Activated CD4-positive, alpha-beta T cell treated with anti-CD3 and anti-CD28 coated beads for 1 hour (primary cell): ENCODE measurements around the gene RPS2.
"Not testable (repeated sequence)": the region's sequence is repeated elsewhere in the genome, so short reads cannot be mapped to it uniquely, and the experiment has no call there.

Experiments
- DNase-seq: peaks from one replicate; pipeline ENCODE4 v3.0.0-alpha.2; 2020

RPS2 gene

DNA sequence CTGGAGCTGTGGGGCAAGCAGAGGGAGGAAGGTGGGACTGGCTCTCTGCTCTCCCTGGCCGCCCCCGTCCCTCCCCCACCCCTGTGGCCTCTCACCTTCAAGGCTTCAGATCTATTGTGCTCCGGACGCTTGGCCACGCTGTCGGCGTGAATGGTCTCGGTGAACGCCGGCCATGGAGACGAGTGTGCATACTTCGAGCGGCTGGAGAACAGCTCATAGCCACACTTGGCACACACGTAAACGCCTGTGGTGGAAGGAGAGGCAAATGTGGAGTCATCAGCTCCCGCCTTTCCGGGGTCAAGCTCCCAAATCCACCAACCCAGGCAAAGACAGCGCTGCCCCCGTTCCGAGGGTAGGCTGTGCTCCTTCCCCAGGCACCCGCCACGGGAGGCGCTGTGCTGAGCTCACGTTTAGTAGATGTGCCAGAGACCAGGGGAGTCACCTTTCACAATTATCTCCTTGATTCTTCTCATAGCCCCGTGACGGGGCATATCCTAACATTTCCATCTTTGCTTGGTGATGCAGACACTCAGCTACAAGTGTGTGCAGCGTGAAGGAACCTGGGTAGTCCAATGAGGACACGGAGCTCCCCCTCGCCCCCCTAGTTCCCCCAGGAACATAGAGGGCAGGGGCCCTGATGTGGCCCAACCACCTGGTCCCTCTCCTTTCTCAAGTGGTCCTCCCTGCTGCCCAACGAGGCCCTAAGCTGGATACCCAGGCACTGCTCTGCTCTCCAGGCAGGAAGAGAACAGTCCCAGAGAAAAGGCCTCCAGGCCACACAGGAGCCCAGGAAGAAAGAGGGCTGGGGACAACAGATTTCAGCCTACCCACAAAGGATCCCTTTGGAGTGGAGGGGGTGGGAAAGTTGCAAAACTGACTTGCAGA lies 23.2 kb downstream of the RPS2 start:
- no peak for DNase-seq

- no peak for DNase-seq
Measured at GRCh38 chr16:1940273-1941161, 24.1 kb downstream of the RPS2 start.

DNA sequence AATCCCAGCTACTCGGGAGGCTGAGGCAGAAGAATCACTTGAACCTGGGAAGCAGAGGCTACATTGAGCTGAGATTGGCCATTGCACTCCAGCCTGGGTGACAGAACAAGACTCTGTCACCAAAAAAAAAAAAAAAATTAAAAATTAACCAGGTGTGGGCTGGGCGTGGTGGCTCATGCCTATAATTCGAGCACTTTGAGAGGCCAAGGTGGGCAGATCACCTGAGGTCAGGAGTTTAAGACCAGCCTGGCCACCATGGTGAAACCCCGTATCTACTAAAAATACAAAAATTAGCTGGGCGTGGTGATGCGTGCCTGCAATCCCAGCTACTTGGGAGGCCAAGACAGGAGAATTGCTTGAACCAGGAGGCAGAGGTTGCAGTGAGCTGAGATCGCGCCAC lies 24.8 kb downstream of the RPS2 start:
- not testable (repeated sequence) for DNase-seq

DNA sequence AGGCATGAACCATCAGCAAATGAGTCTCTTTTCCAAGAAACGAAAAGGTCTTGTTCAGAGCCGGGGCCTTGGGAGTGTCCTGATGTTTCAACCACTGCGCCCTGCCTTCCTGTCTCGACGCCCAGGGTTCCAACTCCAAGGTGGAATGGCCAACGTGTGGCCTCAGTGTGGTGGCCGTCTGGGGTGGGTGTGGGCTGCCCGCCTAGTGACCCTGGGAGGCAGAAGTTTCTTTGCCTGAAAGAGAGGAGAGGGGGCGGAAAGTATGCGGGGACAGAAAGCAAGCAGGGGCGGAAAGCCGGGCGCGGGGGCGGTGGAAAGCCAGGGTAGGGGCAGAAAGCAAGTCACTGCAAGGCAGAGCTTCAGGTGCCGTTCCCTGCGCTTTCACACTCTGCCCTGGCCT lies 25.7 kb downstream of the RPS2 start:
- no peak for DNase-seq

DNA sequence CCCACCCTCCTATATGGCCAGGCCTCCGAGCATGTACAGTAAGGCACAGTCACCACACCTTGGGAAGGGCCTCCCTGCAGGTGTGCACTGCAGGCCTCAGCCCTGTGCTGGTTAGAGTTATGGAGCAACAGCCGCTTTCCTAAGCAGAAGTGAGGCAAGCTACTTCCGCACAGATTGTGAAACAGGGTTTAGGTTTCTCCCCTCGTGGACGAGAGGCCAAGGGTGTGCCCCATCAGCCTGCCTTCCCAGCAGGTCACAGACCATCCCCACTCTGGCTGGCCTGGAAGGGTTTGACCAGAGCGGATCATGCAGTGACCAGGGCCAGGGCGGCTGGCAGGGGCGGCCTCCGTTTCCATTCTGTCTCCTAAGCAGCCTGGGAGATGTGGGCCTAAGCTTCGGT lies 26.3 kb downstream of the RPS2 start:
- DNase-seq: no peak

GRCh38 chr16:1936945-1937479 lies 27.6 kb downstream of the RPS2 start:
- no peak for DNase-seq

GRCh38 chr16:1933097-1933661 lies 31.4 kb downstream of the RPS2 start:
- DNase-seq: no peak

DNA sequence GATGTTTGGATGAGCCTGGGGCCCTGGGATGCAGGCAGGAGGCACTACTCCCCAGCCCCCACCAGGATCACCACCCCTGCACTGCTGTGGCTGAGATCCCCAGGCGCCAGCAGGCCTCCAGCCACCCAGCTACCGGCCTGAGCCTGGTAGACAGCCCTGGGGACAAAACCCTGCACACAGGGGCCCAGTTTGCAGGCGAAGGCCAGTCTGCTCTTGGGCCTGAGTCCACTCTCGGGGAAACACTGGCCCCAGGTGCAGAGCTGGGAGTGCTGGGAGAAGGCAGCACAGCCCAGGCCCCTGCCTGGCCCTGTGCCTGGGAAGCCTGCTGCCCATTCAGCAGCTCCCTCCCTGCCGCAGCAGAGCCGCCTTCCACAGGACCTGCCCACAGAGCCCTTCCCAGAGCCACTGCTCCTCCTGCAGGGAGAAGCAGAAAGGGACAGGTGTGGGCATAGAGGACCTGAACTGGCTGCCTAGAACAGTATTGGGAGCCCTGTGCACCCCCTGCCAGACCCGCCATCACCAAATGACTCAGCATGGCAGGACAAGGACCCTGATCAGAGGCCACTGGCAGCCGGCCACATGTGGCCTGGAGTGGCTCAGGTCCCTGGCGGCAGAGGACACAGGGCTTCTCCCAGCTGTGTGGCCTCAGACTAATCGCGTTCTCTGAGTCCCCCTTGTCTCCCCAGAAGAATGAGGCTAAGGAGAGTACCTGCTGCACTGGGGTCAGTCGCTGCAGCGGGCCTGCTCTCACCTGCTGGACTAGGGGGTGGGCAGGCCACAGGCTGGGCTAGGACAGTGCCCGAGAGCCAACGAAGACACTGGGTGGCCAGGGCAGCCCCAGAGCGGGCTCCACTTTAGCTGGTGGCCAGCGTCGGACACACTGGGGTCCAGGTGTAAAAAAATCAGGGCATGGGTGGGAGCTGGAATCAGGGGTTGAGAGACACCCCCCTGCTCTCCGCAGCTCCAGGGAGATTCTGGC lies 32.3 kb downstream of the RPS2 start:
- DNase-seq: no peak

DNA sequence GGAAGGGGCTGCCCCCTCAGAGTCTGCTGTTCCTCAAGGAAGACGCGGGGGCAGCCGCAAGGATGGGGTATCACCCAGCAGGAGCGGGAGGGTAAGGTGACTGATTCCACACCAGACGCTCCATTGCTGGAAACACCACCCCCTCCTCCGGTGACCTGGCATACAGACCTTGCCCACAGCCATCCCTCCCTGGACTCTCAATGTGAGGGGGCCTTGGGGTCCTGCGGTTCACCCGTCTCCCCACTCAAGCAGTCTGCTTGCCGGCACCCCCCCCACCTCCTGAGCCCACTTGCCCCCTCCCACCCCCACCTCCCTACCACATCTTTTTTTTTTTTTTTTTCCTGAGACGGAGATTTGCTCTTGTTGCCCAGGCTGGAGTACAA lies 34.3 kb downstream of the RPS2 start:
- no peak for DNase-seq

DNA sequence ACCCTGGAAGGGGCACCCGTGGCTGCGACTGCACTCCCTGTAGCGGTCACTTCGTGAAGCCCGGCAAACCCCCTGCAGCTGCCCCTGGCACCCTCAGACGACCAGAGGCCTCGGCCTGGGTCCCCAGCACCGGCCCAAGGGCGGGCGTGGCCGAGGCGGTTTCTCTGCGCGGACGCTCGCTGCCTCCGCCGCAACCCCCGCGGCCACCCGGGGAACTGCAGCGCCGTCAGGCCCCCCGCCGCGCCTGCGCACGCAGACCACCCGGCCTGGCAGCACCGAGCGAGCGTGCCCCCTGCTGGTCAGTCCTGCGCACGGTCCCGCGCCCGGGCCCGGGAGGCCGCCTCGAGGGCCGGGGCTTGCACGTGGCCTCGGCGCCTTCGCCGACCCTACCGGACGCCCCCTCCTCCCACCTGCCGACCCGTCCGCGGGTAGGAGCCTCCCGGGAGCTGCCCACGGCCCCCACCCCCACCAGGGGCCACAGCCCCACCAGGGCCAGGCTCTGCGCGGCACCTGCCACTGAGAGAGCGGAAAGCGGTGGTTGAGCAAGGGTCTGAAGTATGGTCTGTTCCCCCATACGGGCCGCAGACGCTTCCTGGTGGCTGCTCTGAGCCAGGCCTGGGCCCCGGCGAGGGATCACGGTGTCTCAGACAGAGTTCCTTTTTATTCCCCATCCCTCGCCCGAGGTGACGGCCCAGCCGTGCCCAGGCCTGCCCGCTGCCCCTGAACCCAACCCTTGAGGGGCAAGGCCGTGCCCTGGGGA lies 34.9 kb downstream of the RPS2 start:
- peak; percentile 91 for DNase-seq

GRCh38 chr16:1929105-1929504 lies 35.5 kb downstream of the RPS2 start:
- no peak for DNase-seq

GRCh38 chr16:1926271-1926670 lies 38.4 kb downstream of the RPS2 start:
- no peak for DNase-seq

DNA sequence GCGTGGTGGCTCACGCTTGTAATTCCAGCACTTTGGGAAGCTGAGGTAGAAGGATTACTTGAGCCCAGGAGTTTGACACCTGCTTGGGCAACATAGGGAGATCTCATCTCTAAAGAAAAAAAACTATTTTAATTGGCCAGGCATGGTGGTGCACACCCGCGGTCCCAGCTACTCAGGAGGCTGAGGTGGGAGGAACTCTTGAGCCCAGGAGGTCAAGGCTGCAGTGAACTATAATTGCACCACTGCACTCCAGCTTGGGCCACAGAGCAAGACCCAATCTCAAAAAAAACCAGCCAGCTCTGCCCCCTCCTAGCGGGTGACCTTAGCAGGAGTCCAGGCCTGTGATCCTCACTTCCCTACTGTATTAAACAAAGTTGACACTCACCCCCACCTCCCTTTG lies 40.5 kb downstream of the RPS2 start:
- no peak for DNase-seq

DNA sequence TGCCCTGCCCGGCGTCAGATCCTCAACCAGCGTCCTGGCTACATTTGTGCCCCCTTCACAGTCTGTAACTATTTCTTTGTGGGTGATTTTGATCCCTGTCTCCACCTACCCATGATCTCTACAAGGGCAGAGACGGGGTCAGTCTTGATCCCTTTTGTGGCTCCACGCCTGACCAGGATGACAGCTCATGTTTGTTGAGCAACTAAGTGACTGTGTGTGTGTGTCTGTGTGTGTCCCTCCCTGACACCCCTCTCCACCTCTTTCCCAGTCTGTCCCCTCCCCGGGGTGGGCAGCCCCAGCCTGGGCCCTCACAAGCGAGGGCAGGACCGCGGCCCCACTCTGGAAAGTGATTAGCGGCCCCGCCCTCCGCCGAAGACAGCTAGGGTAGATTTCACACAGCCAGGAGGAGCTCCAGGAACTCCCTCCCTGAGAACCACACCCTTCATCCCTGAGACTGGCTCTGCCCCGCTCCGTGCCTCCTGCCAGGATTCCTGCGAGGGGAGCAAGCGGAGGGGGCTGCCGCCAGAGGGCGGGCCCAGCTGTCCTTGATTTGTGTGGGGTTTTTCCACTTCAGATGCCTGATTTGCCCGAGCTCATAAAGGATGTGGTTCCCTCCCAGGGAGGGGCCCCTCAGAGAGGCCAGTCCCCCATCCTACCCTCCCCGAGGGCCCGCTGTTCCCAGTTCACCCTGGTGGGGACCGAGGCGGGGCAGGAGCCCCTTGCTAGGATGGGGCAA lies 41.2 kb downstream of the RPS2 start:
- DNase-seq: no peak

- no peak for DNase-seq
Measured at GRCh38 chr16:1922357-1922756, 42.3 kb downstream of the RPS2 start.

- no peak for DNase-seq
Measured at GRCh38 chr16:1920727-1921171, 43.9 kb downstream of the RPS2 start.

- not testable (repeated sequence) for DNase-seq
Measured at GRCh38 chr16:1920122-1920521, 44.5 kb downstream of the RPS2 start.

GRCh38 chr16:1919327-1919998 lies 45.2 kb downstream of the RPS2 start:
- no peak for DNase-seq

DNA sequence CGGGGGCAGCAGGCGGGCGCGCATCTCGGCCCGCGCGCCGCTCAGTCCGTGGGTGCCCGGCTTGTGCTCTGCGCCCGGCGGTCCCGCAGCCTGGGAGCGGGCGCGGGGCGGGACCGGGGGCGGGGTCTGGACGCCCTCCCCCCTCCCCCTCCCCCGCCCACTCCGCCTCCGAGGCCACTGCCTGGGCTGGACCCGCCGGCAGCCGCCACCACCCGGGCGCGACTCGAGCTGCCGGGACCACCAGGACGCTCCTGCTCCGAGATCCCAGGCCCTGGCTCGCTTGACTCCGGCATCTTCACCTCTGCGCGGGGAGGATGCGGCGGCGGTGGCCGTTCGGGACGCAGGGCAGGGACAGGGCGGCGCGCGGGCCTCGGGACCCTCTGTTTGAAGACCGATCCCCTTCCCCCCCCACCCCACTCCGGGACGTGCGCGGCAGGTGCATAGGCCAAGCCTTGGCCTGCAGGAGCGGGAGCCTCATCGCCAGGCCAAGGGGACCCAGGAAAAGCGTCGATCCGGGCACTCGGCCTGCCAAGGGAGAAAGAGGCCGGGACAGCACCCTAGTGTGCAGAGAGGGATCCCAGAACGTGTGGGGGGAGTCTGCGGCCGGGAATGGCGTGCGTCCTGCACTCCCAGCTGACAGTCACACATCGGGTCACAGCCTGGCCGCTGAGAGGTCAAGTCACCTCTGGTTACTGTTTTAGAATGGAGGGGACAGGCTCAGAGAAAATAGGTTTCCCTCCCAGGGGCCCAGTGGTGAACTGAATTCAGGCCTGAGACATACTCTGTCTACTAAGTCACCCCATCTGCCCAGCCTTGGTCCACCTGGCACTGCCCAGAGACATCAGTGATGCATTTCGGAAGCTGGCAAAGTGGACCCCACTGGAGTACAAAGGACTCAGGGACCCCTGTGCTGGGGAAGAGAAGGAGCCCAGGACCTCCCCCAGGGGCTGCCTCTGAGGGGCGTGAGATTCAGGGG lies 46.0 kb downstream of the RPS2 start, which contains the start of gene HS3ST6:
Gene HS3ST6 (minus strand): TSS at position 65 of the 976 bp plus-strand sequence. CDS start 92 bp downstream, outside the sequence.
- no peak for DNase-seq
